Subcutaneous adipose tissue (tissue), 4 donors: Measurements from ENCODE around the gene ATG4B. TPM values are rescaled to one million over a fixed set of nuclear protein-coding genes. Genes with fewer than 3 reads are reported as not detected.

ENCODE experiments used
- total RNA-seq, 4 donors: library from RNA; depleted of rRNA; stranded (reverse); fragments of >200 nt; gene quantifications; one replicate each; pipeline ENCODE4 v1.1.0, GENCODE V29; 2016
- TF ChIP-seq, protein P1 (sequence below): fragments of 450-650 bp; IDR thresholded peaks from one replicate; pipeline ENCODE4 v1.5.1; 2016; ENCODE audit warnings: low read depth, mild to moderate bottlenecking, control low read depth, antibody characterized with exemption, moderate library complexity

The ATG4B gene
- total RNA-seq, 4 donors from 2014 or later = 32.3 to 103 (median 47.7) TPM

DNA sequence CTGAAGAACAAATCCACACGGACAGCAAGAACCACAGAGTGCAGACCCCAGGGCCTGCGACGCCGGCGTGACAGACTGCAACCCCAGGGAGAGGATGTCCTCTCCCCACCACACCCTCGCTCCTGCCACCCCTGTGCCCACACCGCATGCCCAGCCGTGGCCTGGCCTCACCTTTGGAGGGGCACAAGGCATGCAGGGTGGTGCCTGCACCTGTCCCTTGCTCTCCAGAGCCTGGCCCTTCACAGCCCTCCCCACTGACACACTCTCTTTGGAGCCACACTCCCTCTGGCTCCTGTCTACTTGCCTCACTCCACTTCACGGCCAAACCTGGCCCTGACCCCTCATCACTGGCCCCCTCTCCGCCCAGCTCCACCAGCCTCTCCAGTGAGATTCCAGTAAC, 9.8 kb upstream of the ATG4B start:
- TF ChIP-seq, protein P1, sequence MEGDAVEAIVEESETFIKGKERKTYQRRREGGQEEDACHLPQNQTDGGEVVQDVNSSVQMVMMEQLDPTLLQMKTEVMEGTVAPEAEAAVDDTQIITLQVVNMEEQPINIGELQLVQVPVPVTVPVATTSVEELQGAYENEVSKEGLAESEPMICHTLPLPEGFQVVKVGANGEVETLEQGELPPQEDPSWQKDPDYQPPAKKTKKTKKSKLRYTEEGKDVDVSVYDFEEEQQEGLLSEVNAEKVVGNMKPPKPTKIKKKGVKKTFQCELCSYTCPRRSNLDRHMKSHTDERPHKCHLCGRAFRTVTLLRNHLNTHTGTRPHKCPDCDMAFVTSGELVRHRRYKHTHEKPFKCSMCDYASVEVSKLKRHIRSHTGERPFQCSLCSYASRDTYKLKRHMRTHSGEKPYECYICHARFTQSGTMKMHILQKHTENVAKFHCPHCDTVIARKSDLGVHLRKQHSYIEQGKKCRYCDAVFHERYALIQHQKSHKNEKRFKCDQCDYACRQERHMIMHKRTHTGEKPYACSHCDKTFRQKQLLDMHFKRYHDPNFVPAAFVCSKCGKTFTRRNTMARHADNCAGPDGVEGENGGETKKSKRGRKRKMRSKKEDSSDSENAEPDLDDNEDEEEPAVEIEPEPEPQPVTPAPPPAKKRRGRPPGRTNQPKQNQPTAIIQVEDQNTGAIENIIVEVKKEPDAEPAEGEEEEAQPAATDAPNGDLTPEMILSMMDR = no peak

DNA sequence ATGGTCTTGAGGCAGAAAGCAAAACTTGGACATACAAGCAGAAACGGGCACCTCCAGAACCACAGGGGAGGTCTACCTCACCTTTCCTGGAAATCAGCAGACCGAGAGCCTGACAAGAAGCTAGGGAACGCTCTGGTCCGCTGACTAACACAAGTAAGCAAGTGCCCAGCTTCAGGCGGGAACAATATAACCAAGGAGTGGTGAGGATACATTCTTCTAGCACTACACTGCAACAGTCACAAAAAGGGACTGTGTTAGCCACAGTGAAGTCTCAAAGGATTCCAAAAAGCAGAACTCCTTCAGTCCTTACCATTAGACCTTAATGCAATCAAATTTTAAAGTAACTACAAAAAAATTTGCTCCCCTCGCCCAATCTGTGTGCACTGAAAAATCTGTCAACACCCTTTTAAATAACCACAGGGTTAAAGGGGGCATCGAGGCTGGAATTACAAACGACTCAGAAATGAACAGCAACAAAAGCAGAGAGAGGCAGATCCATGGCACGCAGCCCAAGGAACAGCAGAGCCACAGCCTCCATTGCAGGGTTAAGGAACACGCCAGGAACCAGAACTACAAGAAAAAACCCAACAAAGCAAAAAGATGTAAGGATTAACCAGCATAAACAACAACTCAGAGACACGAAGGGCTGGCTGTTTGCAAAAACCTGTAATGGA, 7.6 kb upstream of the ATG4B start:
- TF ChIP-seq, protein P1 = no peak

DNA sequence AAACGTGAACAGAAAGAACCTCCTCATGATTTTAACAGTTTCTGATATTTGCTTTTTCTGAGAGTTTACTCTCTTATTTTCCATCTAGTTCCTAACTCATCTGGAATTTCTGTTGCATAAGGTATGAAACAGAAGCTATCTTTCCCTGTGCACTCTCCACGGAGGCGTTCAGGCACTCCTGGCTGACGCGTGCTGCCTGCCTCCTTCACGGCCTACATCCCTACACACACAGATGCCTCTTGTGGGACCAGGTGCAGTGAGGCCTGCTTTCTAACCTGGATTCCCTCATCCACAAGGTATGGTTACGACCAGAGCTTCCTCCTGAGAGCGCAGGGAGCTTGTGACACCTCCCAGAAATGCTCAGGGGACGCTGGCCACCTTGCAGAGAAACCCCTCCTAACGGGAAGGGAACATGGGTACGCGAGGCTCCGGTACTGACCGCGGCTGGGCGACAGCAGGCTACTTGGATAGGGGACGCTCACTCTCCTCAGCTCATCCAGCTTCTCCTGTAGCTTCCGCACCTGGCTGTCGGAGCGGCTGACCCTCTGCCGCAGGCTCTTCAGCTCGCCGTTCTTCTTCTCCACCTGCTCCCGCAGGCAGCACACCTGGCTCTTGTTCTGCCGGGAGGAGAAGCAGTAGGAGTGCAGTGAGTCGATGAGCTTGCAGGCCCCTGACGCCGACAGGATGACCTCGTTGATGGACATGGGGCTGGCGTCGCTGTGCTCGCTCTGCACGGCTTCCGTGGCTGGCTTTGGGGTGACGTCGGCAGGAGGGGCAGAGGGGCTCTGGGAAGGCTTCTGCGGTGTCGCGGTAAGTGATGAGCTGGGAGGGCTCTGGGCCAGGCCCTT, 4.8 kb upstream of the ATG4B start:
- TF ChIP-seq, protein P1 = no peak

DNA sequence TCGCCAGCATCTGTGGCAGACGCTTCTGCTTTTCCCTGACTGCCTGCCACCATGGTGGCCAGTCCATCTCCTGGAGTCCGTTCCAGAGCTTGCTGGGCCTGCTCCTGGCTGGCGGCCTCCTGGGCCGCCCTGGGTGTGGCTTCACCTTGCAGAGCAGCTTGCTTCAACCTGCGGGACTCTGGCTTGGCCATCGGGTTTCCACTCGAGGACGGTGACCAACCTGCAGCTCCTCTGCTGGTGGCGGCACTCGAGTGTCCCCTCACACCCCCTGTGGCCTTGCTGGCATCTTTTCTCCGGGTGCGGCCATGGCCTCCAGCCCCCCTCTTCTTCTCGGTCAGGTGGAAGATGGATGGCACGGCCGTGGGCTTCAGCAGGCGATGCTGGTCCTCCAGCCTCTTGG, 3.9 kb upstream of the ATG4B start:
- TF ChIP-seq, protein P1 = no peak

DNA sequence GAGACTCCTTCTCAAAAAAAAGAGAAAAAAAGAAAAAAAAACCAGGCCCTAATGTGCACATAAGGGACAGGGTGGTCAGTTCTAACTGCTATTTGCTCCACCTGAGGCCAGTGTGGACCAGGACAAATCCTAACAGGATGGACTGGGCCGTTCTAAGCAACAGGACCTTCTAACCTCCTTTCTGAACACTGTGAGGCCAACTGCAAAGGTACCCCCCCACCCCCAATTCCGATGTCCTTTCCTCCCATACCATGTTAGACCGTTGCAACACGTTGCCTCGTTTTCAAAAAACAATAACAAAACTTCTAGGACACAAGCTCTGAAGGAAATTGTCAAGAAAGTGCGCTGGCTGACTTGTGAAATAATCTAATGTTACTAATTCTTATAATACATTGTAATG, 1.7 kb upstream of the ATG4B start:
- TF ChIP-seq, protein P1 = no peak

DNA sequence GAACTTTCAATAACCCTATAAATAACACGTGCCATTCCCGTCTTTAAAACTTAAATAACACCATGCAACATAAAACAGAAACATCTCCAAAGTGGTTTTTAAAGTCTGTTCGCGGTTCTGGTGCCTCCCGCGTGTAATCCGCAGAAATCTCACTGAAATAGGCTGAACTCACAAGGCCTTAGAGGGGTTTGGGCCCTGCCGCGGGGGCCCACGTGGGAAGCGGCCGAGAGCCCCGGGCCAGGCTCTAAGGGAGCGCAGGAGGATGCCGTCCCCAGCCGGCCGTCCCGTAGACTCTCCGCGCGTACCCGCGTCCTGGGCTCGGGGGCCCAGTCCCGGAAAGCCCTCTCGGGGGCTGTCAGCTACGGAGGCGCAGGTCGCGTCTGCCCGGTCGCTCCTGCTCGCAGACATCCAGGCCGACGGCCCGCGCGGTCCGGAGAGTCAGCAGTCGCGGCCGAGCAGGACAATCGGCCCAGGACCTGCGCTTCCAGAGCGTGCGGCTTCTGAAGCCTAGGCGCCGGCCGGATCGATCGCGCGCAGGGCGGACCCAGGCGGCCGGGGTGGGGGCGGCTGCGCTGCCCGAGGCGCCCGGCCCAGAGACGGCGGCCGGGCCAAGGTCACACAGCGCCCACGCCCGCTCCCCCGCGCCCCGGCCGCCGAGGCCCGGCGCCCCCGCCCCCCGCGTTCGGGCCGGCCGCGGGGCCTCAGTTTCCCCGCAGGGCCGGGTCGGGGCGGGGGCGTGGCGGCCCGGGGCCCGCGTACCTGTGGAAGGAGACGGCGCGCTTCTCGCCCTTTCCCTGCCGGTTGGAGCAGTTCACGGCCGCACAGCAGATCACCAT, 1.1 kb upstream of the ATG4B start:
- TF ChIP-seq, protein P1 = no peak
